ENCODE data around the gene RGS7.
A peak's percentile ranks its signal among the peaks of the same experiment; 100 is the strongest.

Gene RGS7

DNA sequence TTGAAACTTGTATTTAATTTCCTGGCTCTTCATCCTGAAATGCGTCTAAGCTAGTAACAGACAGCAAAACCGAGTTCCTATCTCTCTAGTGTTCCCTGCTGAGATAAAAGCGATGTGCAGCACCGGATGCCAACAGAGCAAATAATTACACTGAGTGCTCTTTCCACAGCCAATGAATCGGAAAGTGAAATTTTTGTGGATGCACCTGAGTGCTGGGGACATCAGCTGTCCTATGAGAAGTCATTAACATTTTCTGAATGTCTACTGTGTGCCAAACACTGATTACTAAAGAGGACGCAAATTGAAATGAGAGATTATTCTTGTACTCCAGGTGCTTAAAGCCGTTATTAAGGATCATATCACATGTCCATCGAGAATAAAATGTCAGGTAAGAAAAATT lies 278.0 kb downstream of the RGS7 start:
- DNase-seq (ENCODE audit: low spot score): peak; percentile 30

DNA sequence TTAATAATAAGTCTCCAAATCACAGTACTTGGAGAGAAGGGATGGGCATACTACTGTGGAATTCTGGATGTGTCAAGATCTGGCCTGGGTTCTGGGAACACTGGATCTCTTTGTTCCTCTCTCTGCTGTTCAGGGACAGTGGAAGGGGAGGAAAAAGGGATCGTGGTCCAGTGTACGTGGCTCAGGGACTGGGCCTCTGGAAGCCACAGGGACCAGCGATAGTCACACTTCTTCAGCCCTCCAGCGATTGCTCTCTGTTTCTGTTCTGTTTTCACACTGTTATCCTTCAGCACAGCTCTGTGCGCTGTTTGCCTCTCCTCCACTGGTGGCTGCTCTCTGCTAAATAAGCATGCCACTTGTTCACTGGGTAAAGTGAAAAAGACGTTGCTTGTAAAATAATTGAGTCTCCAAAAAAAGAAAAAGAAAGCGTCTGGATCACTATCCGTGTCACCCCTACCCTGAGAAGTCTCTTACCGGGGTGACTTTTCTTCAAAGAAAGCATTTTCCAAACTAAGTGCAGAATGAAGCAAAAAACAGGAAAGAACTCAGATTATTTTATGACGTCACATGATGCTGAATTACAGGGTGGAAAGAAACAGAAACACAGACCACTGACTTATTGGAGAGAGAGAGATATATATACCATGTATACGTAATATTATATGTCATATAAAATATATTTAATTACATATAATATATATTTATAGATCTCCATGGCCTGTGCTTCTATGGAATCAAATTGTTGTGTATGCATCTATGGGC lies 279.4 kb downstream of the RGS7 start:
- peak; percentile 25 for DNase-seq (ENCODE audit: low spot score)

DNA sequence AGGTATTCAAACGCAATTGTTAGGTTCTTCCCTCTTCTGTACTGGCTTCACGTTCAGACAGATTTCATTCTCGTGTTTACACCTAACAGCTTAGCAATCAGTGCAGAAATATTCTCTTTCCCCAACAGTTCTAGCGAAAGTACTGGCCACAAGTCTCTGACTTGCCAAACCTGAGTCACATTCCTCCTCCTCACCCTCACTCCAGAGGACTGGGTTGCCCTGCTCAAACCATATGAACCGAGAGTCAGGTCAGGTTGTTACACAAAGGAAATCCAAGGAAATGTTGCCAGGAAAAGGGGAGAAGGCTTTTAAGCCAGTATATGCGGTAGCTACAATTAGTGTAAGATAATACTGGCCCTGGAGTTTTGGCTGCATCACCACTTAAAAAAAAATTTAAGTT lies 282.5 kb downstream of the RGS7 start:
- no peak for DNase-seq (ENCODE audit: low spot score)

DNA sequence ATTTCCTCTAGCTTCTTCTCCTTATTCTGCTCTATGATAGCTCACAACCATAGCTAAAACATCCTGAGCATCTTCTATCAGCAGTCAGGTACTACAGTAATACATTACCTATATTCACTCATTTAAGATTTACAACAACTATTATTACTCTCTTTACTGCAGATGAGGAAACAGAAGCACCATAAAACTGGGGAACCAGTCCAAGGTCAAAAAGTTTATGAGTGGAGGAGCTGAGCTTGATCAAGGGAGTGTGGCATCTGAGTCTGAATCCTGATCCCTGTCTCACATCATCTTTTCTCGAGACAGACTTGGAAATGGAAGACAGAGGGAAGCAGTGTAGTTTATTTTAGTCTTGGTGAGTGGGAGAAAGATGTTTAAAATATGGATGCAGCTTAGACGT lies 288.6 kb downstream of the RGS7 start:
- no peak for DNase-seq (ENCODE audit: low spot score)

DNA sequence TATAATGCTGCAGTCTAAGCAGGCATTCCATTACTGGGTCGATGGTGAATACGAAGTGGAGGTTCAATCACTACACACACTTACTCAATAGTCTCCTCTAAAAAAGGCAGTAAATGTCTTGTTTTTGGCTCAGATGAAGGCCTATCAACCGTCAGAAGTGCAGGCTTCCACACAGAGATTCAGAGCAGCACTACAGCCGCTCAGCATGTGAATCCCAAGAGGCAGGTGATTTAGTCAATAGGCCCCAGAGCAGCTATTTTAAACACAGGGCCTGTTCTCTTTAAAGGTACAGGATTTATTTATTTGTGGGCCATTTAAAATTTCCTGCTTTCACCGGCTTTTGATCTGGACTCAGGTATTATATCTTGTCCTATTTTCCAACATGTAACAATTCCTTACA lies 293.7 kb downstream of the RGS7 start:
- DNase-seq (ENCODE audit: low spot score): no peak

DNA sequence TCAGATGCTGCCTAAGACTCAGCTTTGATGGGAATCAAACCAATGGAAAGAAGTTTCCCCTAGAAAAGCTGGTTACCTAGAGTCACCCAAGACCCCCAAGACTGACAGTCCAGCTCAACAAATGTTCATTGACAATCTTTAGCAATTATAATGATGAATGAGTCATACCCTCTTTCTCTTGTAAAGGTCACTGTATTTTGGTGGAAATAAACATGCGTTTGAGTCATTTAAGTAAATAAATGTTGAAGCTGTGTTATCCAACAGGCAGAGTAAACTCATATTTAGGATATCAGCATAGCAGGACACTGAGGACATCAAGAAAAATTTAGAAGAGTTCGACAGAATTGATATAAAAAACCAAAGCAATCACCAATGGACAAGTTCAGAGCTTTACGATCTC lies 295.9 kb downstream of the RGS7 start:
- no peak for DNase-seq (ENCODE audit: low spot score)

DNA sequence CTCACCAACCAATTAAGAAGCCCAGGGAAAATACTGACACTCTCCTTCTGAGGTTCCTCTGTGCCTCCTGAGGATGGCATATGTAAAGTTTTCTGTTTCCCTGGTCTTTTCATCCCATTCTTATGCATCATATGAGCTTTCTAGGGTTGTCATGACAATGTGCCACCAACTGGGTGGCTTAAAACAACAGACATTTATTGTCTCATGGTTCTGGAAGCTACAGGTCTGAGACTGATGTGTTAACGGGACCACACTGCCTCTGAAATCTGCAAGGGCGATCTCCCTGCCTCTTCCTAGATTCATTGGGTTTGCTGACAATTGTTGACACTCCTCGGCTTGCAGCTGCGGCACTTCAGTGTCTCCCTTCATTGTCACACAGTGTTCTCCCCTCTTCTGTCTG lies 308.4 kb downstream of the RGS7 start:
- DNase-seq (ENCODE audit: low spot score): no peak

DNA sequence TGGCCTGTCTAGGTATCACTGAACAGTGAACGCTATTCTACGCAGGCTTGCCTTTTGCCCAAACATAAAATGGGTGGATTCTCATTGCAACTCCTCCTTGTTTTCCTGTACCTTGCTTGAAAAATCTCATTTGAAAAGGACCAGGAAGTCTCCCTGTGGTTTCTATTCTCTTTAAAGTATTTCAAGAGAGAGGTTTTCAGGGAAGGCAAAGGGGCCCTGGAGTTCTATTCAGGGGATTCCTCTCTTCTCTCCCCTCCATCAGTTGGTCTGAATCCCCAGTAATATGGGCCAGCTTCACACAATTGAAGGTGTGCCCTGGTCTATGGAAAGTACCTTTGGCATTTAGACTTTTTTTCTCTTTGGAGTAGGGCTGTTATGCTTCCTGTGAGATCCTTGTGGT lies 311.3 kb downstream of the RGS7 start:
- DNase-seq (ENCODE audit: low spot score): no peak

DNA sequence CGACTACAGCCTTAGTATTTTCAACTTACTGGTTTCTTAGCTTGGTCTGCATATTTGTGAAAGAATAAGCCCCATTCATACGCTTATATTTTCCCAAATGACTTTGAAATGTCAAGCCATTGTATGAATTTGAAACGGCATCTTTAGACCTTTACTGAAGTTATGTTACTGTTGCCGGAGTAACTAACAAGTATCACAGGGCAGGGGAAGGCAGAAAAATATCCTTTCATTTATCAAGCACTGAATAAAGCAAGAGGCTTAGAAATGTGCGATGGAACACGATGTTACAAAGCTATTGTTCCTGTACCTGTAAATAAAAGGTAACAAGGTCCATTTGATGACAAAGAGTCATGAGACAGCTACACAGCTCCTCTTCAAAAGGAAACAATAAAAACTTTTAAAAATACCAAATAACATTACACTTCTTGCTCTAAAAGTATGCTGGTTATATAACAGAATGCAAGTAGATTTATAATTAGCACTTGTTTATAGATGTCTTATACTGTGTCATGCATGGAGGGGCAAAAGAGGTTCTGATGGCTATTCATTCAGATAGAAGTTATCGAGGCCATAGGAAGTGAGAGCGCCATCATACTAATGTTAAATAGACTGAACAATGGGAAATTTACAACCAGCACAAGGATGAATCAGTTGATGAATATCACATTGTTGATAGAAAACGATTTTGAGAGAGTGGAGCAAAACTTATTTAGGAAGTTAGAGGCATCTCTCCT lies 322.6 kb downstream of the RGS7 start:
- DNase-seq (ENCODE audit: low spot score): no peak

DNA sequence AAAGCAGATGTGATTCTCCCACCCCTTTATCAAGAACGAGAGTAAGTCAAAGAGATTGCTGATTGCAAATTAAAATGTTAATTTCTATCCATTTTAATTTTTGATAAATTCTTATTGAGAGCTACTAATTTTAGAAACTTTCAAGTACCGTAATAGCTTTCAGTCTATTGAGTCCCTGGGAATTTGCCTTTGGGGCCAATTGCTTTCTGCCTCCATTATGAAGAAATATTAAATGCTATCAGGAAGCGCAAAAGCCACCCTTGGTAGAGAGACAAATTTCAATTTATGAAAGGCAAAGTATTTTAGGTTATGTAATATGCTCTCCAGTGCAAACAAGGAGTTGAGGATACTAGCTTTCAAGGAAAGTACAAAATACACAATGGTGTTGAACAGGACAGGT lies 332.2 kb downstream of the RGS7 start:
- no peak for DNase-seq (ENCODE audit: low spot score)

DNA sequence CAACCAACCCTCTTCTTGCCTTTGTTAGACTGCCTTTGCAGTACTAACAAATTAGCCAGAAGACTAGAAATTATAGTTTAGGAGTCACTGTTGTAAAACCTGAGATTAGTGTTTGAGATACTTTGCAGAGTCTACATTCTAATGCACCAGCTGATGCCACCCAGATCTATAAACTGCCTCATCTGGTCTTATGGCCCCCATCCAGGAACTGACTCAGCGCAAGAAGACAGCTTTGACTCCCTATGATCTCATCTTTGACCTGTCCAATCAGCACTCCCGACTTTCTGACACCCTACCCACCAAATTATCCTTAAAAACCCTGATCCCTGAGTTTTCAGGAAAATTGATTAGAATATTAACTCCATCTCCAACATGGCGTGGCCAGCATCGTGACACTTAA lies 334.6 kb downstream of the RGS7 start:
- no peak for DNase-seq (ENCODE audit: low spot score)

DNA sequence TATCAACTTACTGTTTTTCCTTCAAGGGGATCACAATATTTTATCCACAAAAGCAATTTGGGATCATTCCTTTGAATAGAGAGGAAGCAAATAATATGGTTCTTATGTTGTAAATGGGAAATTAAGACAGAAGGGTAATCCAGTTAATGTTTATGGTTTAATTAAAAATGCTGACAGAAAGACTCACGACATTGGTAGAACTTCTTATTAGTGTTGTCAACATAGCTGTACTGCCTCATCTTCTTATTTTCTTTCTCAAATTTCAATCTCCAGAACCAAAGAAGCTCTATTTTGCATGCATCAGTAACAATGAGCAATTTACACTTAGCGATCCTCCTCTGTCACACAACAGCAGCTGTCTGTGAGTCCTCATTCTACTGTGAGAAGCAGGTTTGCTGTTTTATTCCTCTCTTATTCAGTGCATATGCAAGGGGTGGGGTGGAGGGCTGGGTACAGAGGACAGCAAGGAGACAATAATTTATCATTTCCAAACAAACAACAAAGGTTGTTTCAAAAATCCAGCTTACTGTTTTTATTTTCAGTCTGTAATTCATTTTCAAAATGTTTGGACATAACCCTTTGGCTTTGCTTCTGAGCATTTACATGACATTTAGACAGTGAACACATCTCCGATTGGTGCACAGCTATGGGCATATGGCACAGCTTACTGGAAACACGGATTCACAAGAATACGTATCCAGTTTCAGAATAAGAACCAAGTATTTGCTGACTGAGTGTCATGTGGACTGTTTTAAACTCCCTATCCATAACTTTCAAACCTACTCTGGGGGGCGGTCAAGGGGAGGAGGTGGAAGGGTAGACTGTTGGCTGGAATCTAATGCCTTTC lies 335.9 kb downstream of the RGS7 start:
- no peak for DNase-seq (ENCODE audit: low spot score)

DNA sequence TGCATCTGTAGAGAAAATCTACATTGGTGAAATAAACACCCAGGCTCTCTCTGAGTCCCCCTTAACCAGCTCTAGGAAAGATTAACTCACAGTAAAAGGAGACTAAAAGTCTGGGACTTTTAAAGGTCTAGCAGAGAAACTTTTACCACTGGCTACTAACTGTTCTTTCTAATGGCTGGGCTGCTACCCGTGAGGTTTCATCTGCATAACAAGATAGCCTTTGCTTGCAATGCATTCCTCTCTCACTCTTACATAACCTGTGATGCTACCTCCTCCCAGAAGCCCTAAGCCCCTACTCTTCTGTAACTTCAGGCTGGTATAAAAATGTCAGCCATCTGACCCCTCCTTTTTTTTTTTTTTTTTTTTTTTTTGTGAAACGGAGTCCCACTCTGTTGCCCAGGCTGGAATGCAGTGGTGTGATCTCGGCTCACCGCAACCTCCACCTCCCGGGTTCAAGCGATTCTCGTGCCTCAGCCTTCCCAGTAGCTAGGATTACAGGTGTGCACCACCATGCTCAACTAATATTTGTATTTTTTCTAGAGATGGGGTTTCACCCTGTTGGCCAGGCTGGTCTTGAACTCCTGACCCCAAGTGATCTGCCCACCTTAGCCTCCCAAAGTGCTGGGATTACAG lies 344.2 kb downstream of the RGS7 start:
- DNase-seq (ENCODE audit: low spot score): no peak

DNA sequence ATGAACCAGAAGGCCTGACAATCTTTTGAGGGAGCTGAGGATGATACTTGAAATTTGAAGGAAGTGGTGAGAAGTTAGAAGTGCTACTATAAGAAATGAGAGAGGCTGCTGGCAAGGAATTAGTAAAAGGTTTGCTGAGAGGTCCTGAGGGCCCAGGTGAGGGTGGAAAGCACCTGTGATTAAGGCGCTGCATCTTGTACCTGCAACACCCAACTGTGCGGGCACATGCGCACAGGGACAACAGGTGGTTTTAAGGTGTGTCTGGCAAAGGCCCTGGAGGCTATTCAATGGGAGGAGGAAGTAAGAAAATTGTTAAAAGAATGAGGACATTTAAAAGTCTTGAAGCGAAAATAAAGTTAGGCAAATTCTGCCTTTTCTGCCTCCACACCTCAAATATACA lies 349.3 kb downstream of the RGS7 start:
- no peak for DNase-seq (ENCODE audit: low spot score)

DNA sequence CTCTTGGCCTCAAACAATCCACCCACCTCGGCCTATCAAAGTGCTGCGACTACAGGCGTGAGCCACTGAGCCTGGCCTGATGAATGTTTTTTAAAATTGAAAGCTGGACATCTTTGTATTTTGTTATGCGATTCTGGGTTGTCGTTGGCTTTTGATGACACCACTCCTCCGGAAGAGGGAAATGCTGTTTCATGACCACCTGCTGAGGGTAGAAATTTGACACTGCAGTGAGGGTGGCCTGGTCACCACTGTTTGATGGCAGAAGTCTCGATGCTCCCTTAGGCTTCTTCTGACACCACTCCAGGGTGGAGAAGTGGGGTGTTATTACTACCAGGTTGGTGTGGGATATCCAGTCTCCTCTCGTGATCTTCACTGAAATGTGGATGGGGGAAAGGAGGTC lies 357.2 kb downstream of the RGS7 start:
- DNase-seq (ENCODE audit: low spot score): no peak

DNA sequence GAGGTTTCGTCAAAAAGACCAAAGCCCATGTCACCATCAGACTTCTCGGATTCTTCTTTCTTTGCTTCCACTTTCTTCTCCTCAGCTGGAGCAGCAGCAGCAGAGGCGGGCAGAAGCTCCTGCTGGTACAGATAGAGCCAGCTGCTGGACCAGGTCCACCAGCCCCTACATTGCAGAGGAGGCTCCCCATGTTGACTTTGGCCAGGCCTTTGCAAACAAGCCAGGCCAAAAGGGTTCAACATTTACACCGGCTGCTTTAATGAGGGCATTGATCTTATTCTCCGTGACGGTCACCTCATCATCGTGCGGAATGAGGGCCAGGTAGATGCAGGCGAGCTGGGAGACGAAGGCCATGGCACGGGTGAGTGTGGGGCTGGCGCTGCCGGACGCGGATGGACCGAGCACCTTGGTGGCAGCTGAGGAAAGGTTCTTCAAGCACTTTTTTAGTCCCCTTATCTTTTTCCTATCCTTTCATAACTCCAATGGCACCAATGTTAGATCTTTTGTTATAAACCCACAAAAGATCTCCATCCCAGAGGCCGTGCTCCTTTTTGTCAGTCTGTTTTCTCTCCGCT lies 358.5 kb downstream of the RGS7 start:
- no peak for DNase-seq (ENCODE audit: low spot score)

DNA sequence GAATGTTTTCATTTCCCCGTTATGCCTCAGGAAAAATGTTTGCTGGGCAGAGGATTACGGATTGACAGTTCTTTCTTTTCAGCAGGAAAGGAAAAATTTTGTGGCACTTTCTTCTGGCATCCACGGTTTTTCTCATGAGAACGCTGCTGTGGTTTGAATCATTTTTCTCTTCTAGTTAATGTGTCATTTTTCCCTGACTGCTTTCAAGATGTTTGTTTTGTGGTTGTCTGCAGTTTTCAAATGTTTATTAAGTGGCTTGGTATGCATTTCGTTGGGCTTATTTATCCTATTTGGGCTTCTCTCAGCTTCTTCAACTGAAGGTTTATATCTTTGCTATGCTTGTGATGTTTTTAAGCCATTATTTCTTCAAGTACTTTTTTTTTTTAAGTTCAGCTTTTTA lies 359.0 kb downstream of the RGS7 start:
- no peak for DNase-seq (ENCODE audit: low spot score)

DNA sequence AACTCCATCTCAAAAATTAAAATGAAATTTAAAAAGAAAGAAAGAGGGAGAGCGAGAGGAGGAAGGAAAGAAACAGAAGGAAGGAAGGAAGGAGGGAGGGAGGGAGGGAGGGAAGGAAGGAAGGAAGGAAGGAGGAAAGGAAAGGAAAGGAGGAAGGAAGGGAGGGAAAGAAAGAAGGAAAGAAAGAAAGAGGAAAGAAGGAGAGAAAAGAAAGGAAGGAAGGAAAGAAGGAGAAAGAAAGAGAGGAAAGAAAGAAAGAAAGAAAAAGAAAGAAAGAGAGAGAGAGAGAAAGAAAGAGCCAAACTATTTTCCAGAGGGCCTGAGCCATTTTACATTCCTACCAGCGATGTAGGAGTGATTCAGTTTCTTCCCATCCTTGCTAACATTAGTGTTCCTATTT lies 364.0 kb downstream of the RGS7 start:
- DNase-seq (ENCODE audit: low spot score): no peak

DNA sequence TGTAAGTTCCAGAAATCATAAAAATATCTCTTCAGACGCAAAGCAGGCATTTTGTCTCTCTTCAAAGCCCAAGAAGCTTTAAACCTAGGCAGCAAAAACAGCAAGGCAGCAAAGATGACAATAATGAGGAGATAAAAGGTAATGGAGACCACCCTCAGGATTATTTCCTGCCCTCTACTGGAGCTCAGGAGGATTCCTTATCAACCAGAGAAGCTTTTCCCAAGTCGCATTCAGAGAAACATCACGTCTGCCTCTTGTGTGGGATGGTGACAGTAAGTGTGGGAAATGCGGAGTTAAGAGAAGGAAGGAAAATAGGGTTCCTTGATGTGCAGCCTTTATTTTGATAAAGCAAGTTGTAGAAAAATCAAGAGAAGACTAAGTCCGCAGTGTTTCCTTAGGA lies 365.8 kb downstream of the RGS7 start:
- peak; percentile 26 for DNase-seq (ENCODE audit: low spot score)

DNA sequence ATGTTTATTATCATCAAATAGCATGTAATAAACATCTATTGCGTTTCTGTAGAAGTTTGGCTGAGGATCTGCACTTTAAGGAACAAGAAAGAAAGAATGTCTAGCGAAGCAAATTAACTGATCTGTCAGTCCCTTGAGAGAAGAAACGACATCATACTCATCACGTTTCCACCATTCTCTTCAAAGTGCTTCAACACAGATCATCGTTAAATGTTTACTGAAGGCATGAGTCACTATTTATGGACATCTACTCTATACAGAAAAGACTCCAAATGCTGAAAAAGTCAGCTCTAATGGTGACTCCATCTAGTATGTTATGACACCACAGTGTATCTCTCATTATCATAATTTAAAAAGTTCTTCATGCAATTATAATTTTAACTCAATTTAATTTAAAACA lies 369.1 kb downstream of the RGS7 start:
- no peak for DNase-seq (ENCODE audit: low spot score)

DNA sequence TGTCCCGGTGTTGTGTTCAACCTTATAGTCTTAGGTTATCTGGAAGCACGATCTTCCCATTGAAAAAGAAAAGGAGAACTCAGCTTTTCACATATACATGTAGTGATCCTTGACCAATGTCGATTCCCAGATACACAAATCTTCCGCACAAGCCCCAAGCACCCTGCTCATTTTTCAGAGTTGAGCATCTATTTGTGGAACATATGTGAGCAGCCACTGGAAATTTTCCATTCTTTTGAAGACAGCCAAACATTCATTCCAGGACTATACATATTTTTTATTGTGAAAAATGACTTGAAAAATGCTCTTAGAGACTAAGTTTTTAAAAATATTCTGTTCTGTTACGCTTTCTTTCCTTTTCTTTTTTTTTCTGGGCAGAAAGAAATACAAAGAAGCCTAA lies 371.9 kb downstream of the RGS7 start:
- DNase-seq (ENCODE audit: low spot score): no peak

DNA sequence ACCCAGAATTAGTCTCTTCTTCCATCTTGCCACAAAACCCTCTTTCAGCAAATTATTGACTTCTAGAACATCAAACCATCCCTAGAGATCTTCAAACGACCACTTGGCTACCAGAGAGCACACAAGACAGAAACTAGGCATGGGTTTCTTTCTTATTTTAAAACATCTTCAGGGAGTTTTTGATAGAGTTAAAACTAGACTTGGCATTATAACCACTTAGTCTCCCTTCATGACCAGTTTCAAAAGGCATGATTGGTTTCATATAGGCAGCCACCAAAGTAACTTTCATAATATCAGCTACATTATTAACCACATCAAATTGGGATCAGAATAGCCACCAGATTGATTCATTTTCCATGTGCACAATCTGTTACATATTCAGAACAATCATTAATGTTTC lies 376.7 kb downstream of the RGS7 start:
- no peak for DNase-seq (ENCODE audit: low spot score)

Measured in putamen (tissue), 1 donor.